CD14-positive monocyte (primary cell): Measurements from ENCODE around the gene COQ9. TPM values are rescaled to one million over a fixed set of nuclear protein-coding genes. Genes with fewer than 3 reads are reported as not detected.
A peak's percentile ranks its signal among the peaks of the same experiment; 100 is the strongest.

Experiments used
- DNase-seq, 3 donors: peaks; one replicate each; pipeline ENCODE4 v3.0.0-alpha.2; 2011 to 2022
- H2AFZ ChIP-seq: 2 replicates; pipeline ENCODE4 v1.6.0; 2012; ENCODE audit warnings: mild to moderate bottlenecking, low read depth, low read length, inconsistent platforms; ENCODE audit not compliant: insufficient read depth, poor library complexity, severe bottlenecking
- H3K27ac ChIP-seq, 2 donors: 1 replicate in 1 of 2; 2 replicates in 1 of 2; pipeline ENCODE4 v1.5.1; 2012 to 2013; ENCODE audit warnings: low read length in 2 of 2, control low read depth in 1 of 2, inconsistent platforms in 1 of 2, low read depth in 1 of 2, mild to moderate bottlenecking in 1 of 2
- H3K27me3 ChIP-seq, 2 donors: one replicate each; pipeline versions ENCODE4 v1.6.0 to v1.6.1; 2011 to 2013; ENCODE audit warnings: low read length in 2 of 2; ENCODE audit not compliant: control insufficient read depth in 2 of 2, insufficient read depth in 2 of 2
- H3K36me3 ChIP-seq, 2 donors: replicated peaks in 1 of 2; 1 replicate in 1 of 2; 2 replicates in 1 of 2; pipeline versions ENCODE4 v1.5.1 to v1.6.1; 2012 to 2013; ENCODE audit warnings: low read length in 2 of 2, control low read depth in 1 of 2, inconsistent platforms in 1 of 2, mild to moderate bottlenecking in 1 of 2; ENCODE audit not compliant: insufficient read depth in 2 of 2, control insufficient read depth in 1 of 2
- H3K4me1 ChIP-seq, 2 donors: 1 replicate in 1 of 2; 2 replicates in 1 of 2; pipeline versions ENCODE4 v1.5.1 to v1.6.1; 2012 to 2013; ENCODE audit warnings: low read length in 2 of 2, control low read depth in 1 of 2, inconsistent platforms in 1 of 2, mild to moderate bottlenecking in 1 of 2, moderate library complexity in 1 of 2; ENCODE audit not compliant: insufficient read depth in 2 of 2, control insufficient read depth in 1 of 2
- H3K4me2 ChIP-seq: replicated peaks from 2 replicates; pipeline ENCODE3; 2012; ENCODE audit warnings: low read length, moderate library complexity, mild to moderate bottlenecking; ENCODE audit not compliant: poor library complexity, severe bottlenecking; ENCODE audit errors: extremely low read depth
- H3K4me3 ChIP-seq, 3 experiments: fragments of 200-600 bp in 1 of 3; sonication (generic) in 1 of 3; replicated peaks in 1 of 3; 1 replicate in 2 of 3; 2 replicates in 1 of 3; pipeline ENCODE4 v1.5.1; 2011 to 2013; ENCODE audit warnings: low read length in 3 of 3, mild to moderate bottlenecking in 3 of 3, control low read depth in 2 of 3, low read depth in 2 of 3, inconsistent platforms in 1 of 3, moderate library complexity in 1 of 3
- H3K79me2 ChIP-seq: 2 replicates; pipeline ENCODE4 v1.6.0; 2012; ENCODE audit warnings: mild to moderate bottlenecking, control low read depth, inconsistent platforms, low read length, moderate library complexity; ENCODE audit not compliant: insufficient read depth
- H3K9ac ChIP-seq: 2 replicates; pipeline ENCODE4 v1.6.0; 2017; ENCODE audit warnings: low read length, mild to moderate bottlenecking; ENCODE audit not compliant: insufficient read depth, poor library complexity, severe bottlenecking
- H3K9me3 ChIP-seq, 2 donors: replicated peaks in 1 of 2; 1 replicate in 1 of 2; 2 replicates in 1 of 2; pipeline versions ENCODE4 v1.5.1 to v1.6.1; 2012 to 2013; ENCODE audit warnings: low read length in 2 of 2, control low read depth in 1 of 2; ENCODE audit not compliant: control insufficient read depth in 1 of 2, insufficient read depth in 1 of 2
- H4K20me1 ChIP-seq: 2 replicates; pipeline ENCODE4 v1.6.0; 2012; ENCODE audit warnings: mild to moderate bottlenecking, low read length, control low read depth, moderate library complexity; ENCODE audit not compliant: insufficient read depth
- H3K27ac Mint-ChIP-seq, 7 donors: one replicate each; pipeline ENCODE4 v1.8.0; 2020; ENCODE audit warnings: mild to moderate bottlenecking in 7 of 7, mixed read lengths in 7 of 7, moderate library complexity in 6 of 7, inconsistent platforms in 2 of 7
- H3K27me3 Mint-ChIP-seq, 3 donors: one replicate each; pipeline ENCODE4 v1.8.0; 2021 to 2022; ENCODE audit warnings: low read depth in 3 of 3, mild to moderate bottlenecking in 3 of 3, mixed read lengths in 3 of 3, moderate library complexity in 3 of 3, inconsistent platforms in 1 of 3
- H3K36me3 Mint-ChIP-seq, 2 donors: one replicate each; pipeline ENCODE4 v1.8.0; 2020; ENCODE audit warnings: mixed read lengths in 2 of 2, inconsistent platforms in 1 of 2, mild to moderate bottlenecking in 1 of 2
- H3K4me1 Mint-ChIP-seq: one replicate; pipeline ENCODE4 v1.8.0; 2020; ENCODE audit warnings: mild to moderate bottlenecking, mixed read lengths
- H3K4me3 Mint-ChIP-seq, 2 donors: one replicate each; pipeline ENCODE4 v1.8.0; 2020; ENCODE audit warnings: mild to moderate bottlenecking in 2 of 2, mixed read lengths in 2 of 2, moderate library complexity in 1 of 2
- H3K9me3 Mint-ChIP-seq, 7 donors: one replicate each; pipeline ENCODE4 v1.8.0; 2020 to 2022; ENCODE audit warnings: mixed read lengths in 7 of 7, mild to moderate bottlenecking in 6 of 7, moderate library complexity in 6 of 7, inconsistent platforms in 2 of 7
- WGBS: methylation state at CpG from one replicate; pipeline ENCODE4 v1.1.5; 2013; ENCODE audit warnings: missing lambda C conversion rate; ENCODE audit not compliant: insufficient coverage; 5-methylcytosine and 5-hydroxymethylcytosine counted together
- intact Hi-C, 2 donors: fragments of 100-400 bp; cut with micrococcal nuclease; formaldehyde crosslinking; loops; one replicate each; pipeline versions ENCODE4 v1.15.0 to v1.15.1; 2023
- polyA plus RNA-seq, 3 donors: library from polyadenylated mRNA; depleted of rRNA in 1 of 3; unstranded in 2 of 3; stranded (reverse) in 1 of 3; fragments of 300-500 nt in 2 of 3; fragments of >200 nt in 1 of 3; fragmentation: Illumina TruSeq in 2 of 3; gene quantifications; 1 replicate in 2 of 3; 2 replicates in 1 of 3; pipeline ENCODE4 v1.2.3, GENCODE V29; 2012 to 2021
- TF ChIP-seq, protein P1 (sequence below): fragments of 200-600 bp; IDR thresholded peaks from one replicate; pipeline ENCODE4 v1.8.0; 2022; ENCODE audit warnings: antibody characterized with exemption, mild to moderate bottlenecking

COQ9 gene
- polyA plus RNA-seq, 3 donors: 32.7 to 47.8 (median 38.4) TPM

DNA sequence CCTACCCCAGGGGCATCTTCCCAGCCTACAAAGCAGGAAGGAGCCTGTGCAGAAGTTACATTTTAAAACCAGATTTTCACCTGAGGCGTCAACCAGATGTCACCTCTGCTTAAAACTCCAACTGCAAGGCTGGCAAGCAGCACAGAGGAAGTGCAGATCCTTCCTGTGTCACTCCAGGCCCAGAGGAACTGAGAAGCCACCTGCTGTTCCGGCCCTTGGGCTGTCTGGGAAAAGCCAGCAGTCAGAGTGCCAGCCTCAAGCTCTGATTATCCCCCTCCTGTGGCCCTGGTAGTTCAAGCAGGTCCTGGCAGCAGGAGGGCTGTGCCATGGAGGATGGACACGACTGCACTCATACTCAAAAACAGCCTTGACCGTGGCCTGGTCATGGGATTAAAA is 25.4 kb downstream of the COQ9 start:
- Mint-ChIP-seq H3K27me3 (peaks cover 0 to 12% (median 7%) of the 10 kb centered on the region in 3 donors), H3K4me1 (peaks cover 18% of the 10 kb centered on the region), H3K36me3 (peaks cover 47 to 48% of the 10 kb centered on the region in 2 donors), H3K9me3 (peaks cover 0 to 5% (median 0%) of the 10 kb centered on the region in 7 donors), H3K4me3 (no peak overlapping the region), H3K27ac (peak overlapping the region in 4 of 7 donors; percentile 27 to 68 (median 56))
- Histone ChIP-seq H2AFZ (no peak overlapping the region), H3K4me2 (no peak overlapping the region), H3K9ac (no peak overlapping the region), H3K36me3 (peaks cover 45 to 48% of the 10 kb centered on the region in 2 donors), H3K9me3 (no peaks in the 10 kb centered on the region), H3K79me2 (no peaks in the 10 kb centered on the region), H3K4me1 (peaks cover 10 to 24% of the 10 kb centered on the region in 2 donors), H4K20me1 (peaks cover 4% of the 10 kb centered on the region), H3K27ac (no peak overlapping the region), H3K27me3 (peaks cover 0 to 4% of the 10 kb centered on the region in 2 donors), H3K4me3 (no peak overlapping the region)
- intact Hi-C loops: no loop called here
- TF ChIP-seq, protein P1, sequence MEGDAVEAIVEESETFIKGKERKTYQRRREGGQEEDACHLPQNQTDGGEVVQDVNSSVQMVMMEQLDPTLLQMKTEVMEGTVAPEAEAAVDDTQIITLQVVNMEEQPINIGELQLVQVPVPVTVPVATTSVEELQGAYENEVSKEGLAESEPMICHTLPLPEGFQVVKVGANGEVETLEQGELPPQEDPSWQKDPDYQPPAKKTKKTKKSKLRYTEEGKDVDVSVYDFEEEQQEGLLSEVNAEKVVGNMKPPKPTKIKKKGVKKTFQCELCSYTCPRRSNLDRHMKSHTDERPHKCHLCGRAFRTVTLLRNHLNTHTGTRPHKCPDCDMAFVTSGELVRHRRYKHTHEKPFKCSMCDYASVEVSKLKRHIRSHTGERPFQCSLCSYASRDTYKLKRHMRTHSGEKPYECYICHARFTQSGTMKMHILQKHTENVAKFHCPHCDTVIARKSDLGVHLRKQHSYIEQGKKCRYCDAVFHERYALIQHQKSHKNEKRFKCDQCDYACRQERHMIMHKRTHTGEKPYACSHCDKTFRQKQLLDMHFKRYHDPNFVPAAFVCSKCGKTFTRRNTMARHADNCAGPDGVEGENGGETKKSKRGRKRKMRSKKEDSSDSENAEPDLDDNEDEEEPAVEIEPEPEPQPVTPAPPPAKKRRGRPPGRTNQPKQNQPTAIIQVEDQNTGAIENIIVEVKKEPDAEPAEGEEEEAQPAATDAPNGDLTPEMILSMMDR: no peak
- no peak for DNase-seq
- WGBS: 17% methylated on average over 2 of the region's 4 CpGs

DNA sequence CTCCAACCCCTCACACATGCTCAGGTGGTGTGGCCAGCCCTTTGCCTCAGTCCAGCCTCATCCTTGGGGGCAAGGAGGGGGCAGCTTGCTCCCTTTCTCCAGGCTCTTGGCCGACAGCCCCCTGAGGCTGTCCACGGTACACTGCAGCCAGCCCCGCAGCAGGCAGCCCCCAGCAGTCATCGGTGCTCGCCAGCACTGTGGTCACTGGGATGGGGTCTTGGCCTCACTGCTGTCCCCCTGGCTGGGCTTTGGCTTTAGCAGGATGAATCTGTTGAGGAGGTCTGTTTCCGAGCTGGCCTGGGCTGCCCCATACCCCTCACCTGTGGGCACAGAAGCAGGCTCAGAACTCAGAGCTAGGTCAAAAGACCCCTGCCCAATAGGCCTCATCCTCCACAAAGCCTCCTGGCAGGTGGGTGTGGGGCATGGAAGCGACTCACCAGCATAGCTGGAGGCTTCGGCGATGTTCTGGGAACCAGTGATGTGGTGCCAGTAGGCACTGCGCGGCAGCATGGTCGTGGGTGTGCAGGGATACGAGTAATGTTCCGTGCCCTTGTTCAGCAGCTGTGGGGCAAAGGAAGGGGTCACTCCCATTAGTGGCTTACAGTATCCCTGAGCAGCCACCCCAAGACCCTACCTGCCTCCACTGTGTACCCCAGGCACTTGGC is 26.0 kb downstream of the COQ9 start:
- Histone ChIP-seq H3K9me3 (no peaks in the 10 kb centered on the region), H3K79me2 (no peaks in the 10 kb centered on the region), H3K4me3 (no peak overlapping the region), H4K20me1 (peaks cover 4% of the 10 kb centered on the region), H3K9ac (no peak overlapping the region), H3K27me3 (peaks cover 0 to 4% of the 10 kb centered on the region in 2 donors), H3K4me2 (no peak overlapping the region), H2AFZ (no peak overlapping the region), H3K27ac (no peak overlapping the region), H3K36me3 (peaks cover 38 to 41% of the 10 kb centered on the region in 2 donors), H3K4me1 (peaks cover 10 to 24% of the 10 kb centered on the region in 2 donors)
- peaks cover 0 to 5% (median 0%) of the 10 kb centered on the region in 7 donors for H3K9me3 Mint-ChIP-seq
- intact Hi-C loops: no loop called here
- H3K4me1 Mint-ChIP-seq: peaks cover 18% of the 10 kb centered on the region
- no peak for DNase-seq
- no peak overlapping the region for H3K27ac Mint-ChIP-seq
- TF ChIP-seq, protein P1: no peak
- H3K36me3 Mint-ChIP-seq: peaks cover 41 to 42% of the 10 kb centered on the region in 2 donors
- WGBS: 95% methylated on average over 9 of the region's 14 CpGs
- H3K4me3 Mint-ChIP-seq: no peak overlapping the region
- H3K27me3 Mint-ChIP-seq: peaks cover 0 to 17% (median 8%) of the 10 kb centered on the region in 3 donors
